GM12801 (cell line): ENCODE data around the gene RABGAP1L.

Source experiments
- TF ChIP-seq, protein P1 (sequence below): IDR thresholded peaks from one replicate; pipeline ENCODE4 v1.5.1; 2011; ENCODE audit warnings: control low read depth; ENCODE audit not compliant: insufficient read length; ENCODE audit errors: extremely low read depth

The RABGAP1L gene

GRCh38 chr1:174911606-174912005, 752.3 kb downstream of the RABGAP1L start:
- TF ChIP-seq, protein P1, sequence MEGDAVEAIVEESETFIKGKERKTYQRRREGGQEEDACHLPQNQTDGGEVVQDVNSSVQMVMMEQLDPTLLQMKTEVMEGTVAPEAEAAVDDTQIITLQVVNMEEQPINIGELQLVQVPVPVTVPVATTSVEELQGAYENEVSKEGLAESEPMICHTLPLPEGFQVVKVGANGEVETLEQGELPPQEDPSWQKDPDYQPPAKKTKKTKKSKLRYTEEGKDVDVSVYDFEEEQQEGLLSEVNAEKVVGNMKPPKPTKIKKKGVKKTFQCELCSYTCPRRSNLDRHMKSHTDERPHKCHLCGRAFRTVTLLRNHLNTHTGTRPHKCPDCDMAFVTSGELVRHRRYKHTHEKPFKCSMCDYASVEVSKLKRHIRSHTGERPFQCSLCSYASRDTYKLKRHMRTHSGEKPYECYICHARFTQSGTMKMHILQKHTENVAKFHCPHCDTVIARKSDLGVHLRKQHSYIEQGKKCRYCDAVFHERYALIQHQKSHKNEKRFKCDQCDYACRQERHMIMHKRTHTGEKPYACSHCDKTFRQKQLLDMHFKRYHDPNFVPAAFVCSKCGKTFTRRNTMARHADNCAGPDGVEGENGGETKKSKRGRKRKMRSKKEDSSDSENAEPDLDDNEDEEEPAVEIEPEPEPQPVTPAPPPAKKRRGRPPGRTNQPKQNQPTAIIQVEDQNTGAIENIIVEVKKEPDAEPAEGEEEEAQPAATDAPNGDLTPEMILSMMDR = no peak

DNA sequence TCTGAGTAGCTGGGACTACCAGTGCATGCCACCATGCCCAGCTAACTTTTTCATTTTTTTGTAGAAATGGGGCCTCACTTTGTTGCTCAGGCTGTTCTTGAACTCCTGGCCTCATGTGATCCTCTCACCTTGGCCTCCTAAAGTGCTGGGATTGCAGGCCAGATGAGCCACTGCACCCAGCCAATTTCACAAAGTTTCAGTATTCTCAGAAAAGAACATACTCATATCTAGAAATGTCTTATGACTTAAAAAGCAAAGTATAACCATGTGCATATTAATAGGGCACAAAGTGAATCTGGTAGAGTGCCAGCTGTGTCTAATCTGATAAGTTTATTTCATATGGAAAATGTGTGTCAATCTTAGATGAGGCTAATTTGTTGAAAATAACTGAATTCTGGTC, 752.9 kb downstream of the RABGAP1L start:
- TF ChIP-seq, protein P1 = no peak

- TF ChIP-seq, protein P1 = no peak
These were observed 754.0 kb downstream of the RABGAP1L start for GRCh38 chr1:174913225-174913903.

DNA sequence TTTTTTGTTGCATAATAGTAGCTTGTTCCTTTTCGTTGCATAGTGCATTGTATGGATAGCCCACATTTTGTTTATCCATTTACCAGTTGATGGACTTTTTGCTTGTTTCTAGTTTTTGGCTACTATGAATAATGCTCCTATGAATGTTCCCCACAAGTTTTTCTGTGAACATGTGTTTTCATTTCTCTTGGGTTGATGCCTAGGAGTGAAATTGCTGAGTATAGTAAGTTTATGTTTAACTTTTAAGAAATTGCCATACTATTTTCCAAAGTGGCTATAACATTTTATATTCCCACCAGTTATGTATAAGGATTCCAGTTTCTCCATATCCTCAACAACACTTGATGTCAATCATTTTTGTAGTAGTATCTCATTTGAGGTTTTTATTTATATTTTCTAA, 755.7 kb downstream of the RABGAP1L start:
- TF ChIP-seq, protein P1 = no peak

GRCh38 chr1:174916846-174917245, 757.5 kb downstream of the RABGAP1L start:
- TF ChIP-seq, protein P1 = no peak

DNA sequence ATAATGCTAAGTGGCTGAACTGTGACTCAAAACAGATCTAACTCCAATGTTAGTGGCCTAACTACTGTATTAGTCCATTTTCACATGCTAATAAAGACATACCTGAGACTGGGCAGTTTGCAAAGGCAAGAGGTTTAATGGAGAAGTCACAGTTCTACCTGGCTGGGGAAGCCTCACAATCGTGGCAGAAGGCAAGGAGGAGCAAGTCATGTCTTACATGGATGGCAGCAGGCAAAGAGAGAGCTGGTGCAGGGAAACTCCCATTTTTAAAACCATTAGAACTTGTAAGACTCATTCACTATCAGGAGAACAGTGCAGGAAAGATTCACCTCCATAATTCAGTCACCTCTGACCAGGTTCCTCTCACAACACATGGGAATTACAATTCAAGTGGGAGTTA, 760.8 kb downstream of the RABGAP1L start:
- TF ChIP-seq, protein P1 = no peak

DNA sequence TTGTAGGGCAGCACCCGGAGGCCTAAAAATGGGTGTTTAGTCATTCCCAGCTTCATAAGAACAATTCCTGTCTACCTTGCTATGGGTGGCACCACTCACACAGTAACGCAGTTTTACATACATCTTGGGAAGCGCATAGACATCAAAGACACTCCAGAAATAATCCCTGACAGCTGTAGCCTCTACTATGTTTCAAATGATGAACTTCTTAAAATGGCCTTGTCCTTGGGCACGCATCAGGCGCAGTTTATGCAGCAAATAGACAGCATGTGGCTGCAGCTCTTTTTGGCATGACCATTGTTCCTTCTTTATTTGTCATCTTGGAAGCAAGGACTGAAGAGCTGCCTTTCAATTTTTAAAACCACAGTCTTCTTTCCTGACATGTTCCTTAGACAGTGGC, 762.8 kb downstream of the RABGAP1L start:
- TF ChIP-seq, protein P1 = no peak
